Measurements from ENCODE around the gene PRKCA.

The PRKCA gene

GRCh38 chr17:66841328-66841727 lies 538.9 kb downstream of the PRKCA start:
- intact Hi-C loops (cut with DNase I; ENCODE audit: low total_unique reads) = no loop called here
- TF ChIP-seq CTCF (IDR thresholded peaks at IDR 0.05) = no peak
- DNase-seq = no peak
- H3K36me3 ChIP-seq = no peaks in the 10 kb centered on the region
- H3K4me1 ChIP-seq = no peaks in the 10 kb centered on the region
- H3K9me3 ChIP-seq = no peaks in the 10 kb centered on the region
- H3K27ac ChIP-seq = no peak overlapping the region
- peaks cover 0 to 33% of the 10 kb centered on the region in 2 donors for H3K27me3 ChIP-seq
- H3K4me3 ChIP-seq = no peak overlapping the region

DNA sequence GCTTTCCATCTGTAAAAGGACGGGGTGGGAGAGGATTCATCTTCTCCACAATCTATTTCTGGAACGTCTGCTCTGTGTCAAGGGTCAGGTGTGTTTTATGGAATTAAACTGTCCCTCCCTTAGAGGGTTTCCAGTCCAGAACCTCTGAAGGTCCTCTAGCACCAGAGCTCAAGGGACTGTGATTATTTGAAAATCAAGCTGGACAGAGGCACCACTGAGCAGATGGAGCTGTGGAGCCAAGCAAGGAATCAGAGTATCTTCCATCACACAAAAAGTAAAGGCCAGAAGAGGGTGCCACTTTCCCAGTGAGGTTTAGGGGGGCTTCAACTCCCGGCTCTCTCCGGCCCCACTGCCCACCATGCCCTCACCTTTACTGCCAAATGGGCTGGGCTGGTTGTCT lies 539.3 kb downstream of the PRKCA start:
- intact Hi-C loops (cut with DNase I; ENCODE audit: low total_unique reads) = no loop called here
- Histone ChIP-seq H3K27ac (no peak overlapping the region), H3K4me3 (no peak overlapping the region), H3K4me1 (no peaks in the 10 kb centered on the region), H3K27me3 (peaks cover 0 to 29% of the 10 kb centered on the region in 2 donors), H3K9me3 (no peaks in the 10 kb centered on the region), H3K36me3 (no peaks in the 10 kb centered on the region)
- no peak for TF ChIP-seq CTCF (IDR thresholded peaks at IDR 0.05)
- no peak for DNase-seq

GRCh38 chr17:66842505-66842904 lies 540.1 kb downstream of the PRKCA start:
- H3K9me3 ChIP-seq = no peaks in the 10 kb centered on the region
- no peak overlapping the region for H3K27ac ChIP-seq
- TF ChIP-seq CTCF (IDR thresholded peaks at IDR 0.05) = no peak
- peaks cover 0 to 26% of the 10 kb centered on the region in 2 donors for H3K27me3 ChIP-seq
- intact Hi-C loops (cut with DNase I; ENCODE audit: low total_unique reads) = no loop called here
- H3K36me3 ChIP-seq = no peaks in the 10 kb centered on the region
- no peak for DNase-seq
- H3K4me3 ChIP-seq = no peak overlapping the region
- H3K4me1 ChIP-seq = no peaks in the 10 kb centered on the region

DNA sequence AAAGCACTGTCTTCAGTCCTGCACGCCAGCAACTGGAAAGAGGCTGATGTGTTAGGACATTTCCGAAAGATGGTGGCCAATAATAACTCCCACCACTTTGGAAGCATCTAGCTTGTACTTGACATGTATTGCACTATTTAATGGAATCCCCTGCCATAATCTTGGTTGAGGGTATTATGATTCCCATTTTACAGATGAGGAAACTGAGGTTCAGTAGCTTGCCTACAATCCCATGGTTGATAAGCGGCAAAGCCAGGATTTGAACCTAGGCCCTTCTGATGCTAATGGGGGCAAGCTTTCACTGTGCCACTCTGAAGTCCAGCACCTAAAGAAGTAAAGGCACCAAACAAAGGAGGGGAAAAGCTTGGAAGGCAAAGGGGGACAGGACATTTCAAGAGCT lies 540.5 kb downstream of the PRKCA start:
- DNase-seq = no peak
- Histone ChIP-seq H3K4me3 (no peak overlapping the region), H3K27ac (no peak overlapping the region), H3K9me3 (no peaks in the 10 kb centered on the region), H3K4me1 (no peaks in the 10 kb centered on the region), H3K36me3 (no peaks in the 10 kb centered on the region), H3K27me3 (peaks cover 0 to 26% of the 10 kb centered on the region in 2 donors)
- intact Hi-C loops (cut with DNase I; ENCODE audit: low total_unique reads) = no loop called here
- TF ChIP-seq CTCF (IDR thresholded peaks at IDR 0.05) = no peak

DNA sequence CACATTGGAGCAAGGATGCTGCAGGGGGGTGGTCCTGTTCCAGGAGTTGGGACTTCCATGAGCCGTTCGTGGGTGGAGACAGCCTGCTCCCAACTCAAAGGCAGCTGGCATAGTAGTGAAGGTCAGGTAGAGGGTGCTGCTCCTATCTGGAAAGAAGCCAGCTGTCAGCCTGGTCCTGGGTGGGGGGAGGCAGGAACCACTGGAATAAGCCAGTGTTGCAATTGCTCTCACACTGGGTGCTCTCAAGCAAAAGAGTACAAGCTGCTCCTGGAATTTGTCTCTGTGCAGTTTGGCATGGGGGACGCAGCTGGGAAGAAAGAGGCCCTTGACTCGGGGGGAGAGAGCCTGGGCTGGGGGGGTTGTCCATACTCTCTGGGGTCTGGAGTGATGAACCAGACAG lies 541.2 kb downstream of the PRKCA start:
- Histone ChIP-seq H3K27me3 (peaks cover 0 to 26% of the 10 kb centered on the region in 2 donors), H3K9me3 (no peaks in the 10 kb centered on the region), H3K4me3 (no peak overlapping the region), H3K4me1 (no peaks in the 10 kb centered on the region), H3K36me3 (no peaks in the 10 kb centered on the region), H3K27ac (no peak overlapping the region)
- intact Hi-C loops (cut with DNase I; ENCODE audit: low total_unique reads) = no loop called here
- TF ChIP-seq CTCF (IDR thresholded peaks at IDR 0.05) = no peak
- DNase-seq = no peak

DNA sequence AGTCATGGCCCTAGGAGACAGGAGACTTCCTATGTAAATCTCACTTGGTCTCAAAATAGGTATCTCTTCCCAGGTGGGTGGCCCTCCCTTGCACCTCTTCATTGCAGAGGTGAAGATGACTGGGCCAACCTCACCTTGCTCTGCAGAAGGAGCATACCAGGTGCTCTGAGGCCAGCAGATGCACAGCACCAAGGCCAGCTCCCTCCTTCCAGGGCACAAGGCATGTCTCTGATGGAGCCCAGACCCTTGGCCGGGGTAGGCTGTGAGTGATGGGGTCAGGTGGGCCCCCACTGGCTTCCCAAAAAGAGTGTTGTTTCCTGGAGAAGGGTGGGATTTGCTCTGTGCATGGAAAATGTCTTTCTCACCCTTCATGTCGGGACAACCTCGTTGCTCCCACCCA lies 545.3 kb downstream of the PRKCA start:
- H3K4me3 ChIP-seq = no peak overlapping the region
- DNase-seq = no peak
- no peaks in the 10 kb centered on the region for H3K36me3 ChIP-seq
- no peaks in the 10 kb centered on the region for H3K9me3 ChIP-seq
- H3K4me1 ChIP-seq = peaks cover 0 to 14% (median 8%) of the 10 kb centered on the region in 4 donors
- no peak for TF ChIP-seq CTCF (IDR thresholded peaks at IDR 0.05)
- H3K27me3 ChIP-seq = peaks cover 0 to 5% of the 10 kb centered on the region in 2 donors
- intact Hi-C loops (cut with DNase I; ENCODE audit: low total_unique reads) = no loop called here
- H3K27ac ChIP-seq = no peak overlapping the region

Measured in tibial artery (tissue), 4 donors.